Stimulated activated CD8-positive, alpha-beta memory T cell treated with anti-CD3 and anti-CD28 coated beads, Interleukin-7, amount 100 ng/mL, for 48 hours (primary cell): Measurements from ENCODE around the gene TCF7L1.
"Not testable (repeated sequence)": the region's sequence is repeated elsewhere in the genome, so short reads cannot be mapped to it uniquely, and the experiment has no call there.

Experiments
- DNase-seq, 2 donors: peaks; one replicate each; pipeline ENCODE4 v3.0.0-alpha.2; 2020; ENCODE audit warnings: low read depth in 1 of 2; ENCODE audit errors: extremely low read depth in 1 of 2

TCF7L1 gene

GRCh38 chr2:85312404-85312803, 179.2 kb downstream of the TCF7L1 start:
- DNase-seq, result no peak

DNA sequence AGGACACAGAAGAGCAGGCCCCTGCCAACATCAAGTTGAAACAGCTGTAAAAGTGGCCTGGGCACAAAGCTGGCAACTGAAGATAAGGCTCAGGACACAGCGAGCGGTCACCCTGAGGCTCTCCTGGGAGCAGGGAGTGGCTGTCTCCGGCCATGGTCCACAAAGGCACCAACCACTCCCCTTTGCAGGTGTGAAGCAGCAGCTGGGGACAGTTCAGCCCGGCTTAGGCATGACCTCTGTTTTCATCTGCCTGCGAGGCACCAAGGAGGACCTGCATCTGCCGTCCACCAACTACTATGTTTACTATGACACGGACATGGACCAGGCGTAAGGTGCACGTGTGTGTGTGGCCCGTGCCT, 181.7 kb downstream of the TCF7L1 start:
- no peak for DNase-seq

- not testable (repeated sequence) for DNase-seq
Measured at GRCh38 chr2:85315921-85316320, 182.7 kb downstream of the TCF7L1 start.

GRCh38 chr2:85318222-85319074, 185.3 kb downstream of the TCF7L1 start:
- no peak for DNase-seq

DNA sequence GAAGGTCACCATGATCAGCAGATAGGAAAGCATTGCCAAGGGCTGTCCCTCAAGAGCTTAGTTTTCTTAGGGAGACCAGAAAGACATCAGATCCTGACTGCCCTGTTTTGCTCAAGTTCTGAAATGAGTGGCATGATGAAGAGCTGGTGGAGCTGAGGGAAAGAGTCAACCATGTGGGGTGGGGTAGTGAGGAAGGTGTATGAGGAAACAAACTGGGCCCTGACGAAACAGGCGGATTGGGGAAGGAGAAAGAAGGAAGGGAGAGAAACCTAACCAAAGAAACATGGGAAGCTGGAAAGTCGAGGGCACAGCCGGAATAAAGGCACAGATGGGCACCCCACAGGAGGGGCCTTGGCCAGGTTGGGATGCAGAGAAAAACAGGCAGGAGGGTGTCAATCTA, 186.6 kb downstream of the TCF7L1 start:
- DNase-seq, result no peak

DNA sequence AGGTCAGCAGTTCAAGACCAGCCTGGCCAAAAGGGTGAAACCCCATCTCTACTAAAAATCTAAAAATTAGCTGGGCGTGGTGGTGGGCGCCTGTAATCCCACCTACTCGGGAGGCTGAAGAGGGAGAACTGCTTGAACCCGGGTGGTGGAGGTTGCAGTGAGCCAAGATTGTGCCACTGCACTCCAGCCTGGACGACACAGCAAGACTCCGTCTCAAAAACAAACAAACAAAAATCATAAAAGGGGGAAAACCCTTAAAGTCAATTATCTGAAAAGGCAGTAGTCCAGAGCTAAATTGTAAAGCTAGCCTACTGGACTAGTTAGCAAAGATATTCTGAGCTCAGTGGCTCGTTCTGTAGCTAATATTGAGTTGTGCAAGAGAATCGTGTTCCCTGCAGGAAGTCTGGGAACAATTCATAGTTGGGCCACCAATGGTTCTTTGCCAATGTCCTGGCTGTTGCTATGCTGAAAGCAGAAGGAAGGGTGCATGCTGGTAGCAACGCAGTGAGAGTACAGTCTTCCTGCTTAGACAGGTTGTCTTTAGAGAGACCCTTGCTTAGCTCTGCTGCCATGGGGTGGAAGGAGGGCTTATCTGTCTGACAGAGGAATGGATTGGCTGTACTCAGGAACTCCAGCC, 190.3 kb downstream of the TCF7L1 start:
- no peak for DNase-seq

DNA sequence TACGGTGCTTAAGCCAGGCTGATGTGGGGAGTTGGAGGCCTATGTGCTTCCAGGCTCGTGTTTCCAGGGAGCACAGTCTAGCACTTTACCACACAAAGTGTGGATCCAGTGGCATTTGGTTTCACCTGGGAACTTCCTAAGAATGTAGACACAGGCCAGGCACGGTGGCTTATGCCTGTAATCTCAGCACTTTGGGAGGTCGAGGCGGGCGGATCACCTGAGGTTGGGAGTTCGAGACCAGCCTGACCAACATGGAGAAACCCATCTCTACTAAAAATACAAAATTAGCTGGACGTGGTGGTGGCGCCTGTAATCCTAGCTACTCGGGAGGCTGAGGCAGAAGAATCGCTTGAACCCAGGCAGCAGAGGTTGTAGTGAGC, 190.8 kb downstream of the TCF7L1 start:
- not testable (repeated sequence) for DNase-seq

DNA sequence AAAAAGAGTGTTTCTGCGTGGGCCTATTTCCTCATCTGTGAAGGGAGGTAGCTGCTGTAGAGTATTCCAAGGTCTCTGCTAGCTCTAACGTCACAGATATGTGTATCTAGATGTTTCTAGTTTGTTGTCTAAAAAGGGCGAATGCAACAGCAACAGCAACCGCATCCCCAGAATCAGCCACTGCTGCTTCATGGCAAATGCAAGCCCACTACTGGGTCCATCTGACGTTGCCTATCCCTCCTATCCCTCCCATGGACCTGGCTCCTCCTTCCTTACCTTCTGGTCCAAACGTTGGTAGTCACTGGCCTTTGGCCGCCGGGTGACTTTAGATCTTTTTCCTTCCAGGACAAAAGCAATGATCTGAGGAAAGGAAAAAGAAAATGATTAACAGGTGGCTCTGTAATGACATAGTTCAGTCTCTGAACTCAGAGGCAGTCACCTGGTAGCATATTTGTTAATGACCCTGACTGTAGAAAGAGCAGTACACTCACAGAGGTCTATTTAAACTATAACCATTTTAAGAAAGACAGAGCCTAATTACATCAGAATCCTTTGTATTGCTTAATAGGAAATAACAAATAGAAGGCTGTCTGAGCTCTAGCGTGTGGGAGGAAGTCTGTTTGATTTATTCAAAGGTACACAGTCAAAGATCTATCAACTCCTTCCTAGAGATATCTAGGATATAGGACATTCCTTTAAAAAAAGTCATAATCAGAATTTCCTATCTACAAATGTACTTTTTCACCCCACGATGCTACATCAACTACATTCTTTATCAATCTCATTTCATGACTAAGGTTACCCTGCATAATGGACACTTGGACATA, 191.7 kb downstream of the TCF7L1 start:
- DNase-seq, result no peak

DNA sequence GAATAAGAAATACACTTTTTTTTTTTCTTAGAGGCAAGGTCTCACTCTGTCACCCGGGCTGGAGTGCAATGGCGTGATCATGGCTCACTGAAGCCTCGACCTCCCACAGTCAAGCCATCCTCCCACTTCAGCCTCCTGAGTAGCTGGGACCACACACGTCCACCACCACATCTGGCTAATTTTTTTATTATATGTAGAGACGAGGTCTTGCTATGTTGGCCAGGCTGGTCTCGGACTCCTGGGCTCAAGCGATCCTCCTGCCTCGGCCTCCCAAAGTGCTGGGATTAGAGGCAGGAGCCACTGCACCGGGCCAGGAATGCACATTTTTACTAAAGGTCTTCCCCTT, 192.2 kb downstream of the TCF7L1 start:
- no peak for DNase-seq

DNA sequence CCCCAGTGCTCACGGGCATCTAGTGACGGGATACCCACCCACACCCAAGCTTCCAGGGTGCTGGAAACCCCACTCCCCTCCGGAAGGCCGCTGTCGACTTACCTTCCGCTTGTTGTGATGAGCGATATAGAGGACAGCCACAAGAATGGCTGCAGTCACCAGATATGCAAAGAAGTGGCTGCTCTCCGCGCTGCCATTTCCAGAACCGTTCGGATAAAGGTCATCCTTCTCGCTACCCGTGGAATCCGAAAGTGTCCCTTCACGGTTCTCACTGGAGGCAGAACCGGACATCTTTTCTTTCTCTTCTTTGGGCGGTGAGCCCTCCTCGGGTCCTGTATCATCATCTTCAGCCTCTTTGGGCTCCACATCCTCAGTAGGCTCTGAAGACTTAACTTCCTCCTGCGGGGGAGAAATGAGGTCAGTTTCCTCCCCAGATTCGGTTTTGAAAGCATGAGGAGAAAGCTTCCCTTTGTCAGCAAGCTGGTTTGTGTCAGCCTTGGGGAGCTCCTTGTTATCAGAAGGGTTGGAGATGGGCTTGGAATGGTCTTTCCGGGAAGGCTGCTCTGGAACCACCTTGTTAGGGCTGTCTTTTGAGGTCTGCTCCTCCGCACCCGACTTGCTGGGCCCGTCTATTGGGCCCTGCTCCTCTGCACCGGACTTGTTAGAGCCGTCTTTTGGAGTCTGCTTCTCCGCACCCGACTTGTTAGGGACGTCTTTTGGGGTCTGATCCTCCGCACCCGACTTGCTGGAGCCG, 193.4 kb downstream of the TCF7L1 start:
- no peak for DNase-seq

- DNase-seq, result peak in 1 of 2 donors; percentile 59
Measured at GRCh38 chr2:85327160-85327821, 194.1 kb downstream of the TCF7L1 start.

DNA sequence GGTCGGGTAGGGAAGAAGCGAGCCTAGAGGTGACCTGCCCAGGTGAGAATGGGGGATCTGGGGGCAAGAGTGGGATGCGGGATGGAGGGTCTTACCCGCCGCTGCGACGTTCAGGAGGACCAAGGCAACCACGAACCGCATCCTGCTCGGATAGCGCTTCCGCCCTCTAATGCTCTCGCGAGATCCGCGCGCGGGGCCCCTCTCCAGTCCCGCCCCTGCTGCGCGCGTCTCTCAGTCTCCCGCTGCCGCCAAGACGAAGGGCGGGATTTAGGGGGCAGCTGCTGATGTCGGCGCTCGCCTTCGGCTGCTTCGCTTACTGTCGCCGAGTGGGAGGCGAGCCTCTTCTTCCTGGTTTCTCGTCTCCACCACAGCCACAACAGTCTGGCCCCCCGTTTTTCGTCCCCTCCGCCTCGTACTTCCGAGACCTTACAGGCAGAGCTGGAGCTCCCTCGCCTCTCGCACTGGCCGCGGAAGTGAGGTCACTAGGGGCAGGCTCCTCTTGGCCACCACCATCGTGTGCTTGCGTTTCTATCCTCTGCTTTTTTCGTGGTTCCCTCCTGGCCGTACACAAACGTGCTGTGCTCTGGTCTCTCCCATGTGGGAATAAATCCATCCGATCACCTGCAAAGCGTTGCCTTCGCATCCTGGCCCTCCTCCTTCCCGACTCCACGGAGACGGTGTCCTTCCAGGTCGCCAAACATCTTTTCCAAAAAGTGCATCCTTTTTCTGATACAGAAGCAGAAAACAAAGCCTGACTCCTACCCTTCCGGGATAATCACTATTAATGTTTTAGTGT, 194.8 kb downstream of the TCF7L1 start, which contains the start of gene TGOLN2:
TGOLN2 (minus strand) TSS at position 168 of the 796 bp plus-strand sequence; CDS start at position 141, 27 bp downstream.
- DNase-seq, result peak; percentile 85 to 89

GRCh38 chr2:85329181-85329651, 196.0 kb downstream of the TCF7L1 start:
- DNase-seq, result no peak

- DNase-seq, result not testable (repeated sequence)
Measured at GRCh38 chr2:85329701-85330100, 196.5 kb downstream of the TCF7L1 start.

DNA sequence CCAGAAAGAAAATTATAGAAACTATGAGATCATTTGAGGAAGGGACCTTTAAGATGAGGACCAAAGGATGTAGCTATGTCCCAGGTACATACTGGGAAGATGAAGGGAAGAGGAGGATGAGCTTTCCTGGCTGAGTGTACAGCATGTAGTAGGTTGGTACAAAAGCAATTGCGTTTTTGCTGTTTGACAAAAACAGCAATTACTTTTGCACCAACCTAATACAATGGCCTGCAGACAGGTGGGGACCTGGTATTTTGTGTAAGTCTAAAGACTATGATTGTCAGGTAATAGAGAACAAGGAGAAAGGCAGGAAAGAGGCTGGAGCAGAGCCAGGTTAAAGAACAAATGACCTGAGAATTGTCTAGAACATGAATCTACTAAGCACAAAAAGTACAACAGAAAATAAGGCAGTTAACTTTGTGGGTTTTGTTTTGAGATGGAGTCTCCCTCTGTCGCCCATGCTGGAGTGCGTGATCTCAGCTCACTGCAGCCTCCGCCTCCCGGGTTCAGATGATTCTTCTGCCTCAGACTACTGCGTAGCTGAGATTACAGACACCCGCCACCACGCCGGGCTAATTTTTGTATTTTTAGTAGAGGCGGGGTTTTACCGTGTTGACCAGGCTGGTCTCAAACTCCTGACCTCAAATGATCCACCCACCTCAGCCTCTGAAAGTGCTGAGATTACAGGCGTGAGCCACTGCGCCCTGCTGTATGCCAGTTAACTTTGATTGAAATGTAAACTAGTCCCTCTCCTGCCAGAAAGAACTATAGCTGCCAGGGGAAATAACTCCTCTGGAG, 197.8 kb downstream of the TCF7L1 start:
- DNase-seq, result no peak

DNA sequence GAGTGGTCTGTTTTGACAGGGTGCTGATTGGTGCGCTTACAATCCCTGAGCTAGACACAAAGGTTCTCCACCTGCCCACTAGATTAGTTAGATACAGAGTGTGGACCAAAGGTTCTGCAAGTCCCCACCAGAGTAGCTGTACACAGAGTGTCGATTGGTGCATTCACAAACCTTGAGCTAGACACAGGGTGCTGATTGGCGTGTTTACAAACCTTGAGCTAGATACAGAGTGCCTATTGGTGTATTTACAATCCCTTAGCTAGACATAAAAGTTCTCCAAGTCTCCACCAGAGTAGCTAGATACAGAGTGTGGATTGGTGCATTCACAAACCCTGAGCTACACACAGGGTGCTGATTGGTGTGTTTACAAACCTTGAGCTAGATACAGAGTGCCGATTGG, 200.7 kb downstream of the TCF7L1 start:
- not testable (repeated sequence) for DNase-seq

DNA sequence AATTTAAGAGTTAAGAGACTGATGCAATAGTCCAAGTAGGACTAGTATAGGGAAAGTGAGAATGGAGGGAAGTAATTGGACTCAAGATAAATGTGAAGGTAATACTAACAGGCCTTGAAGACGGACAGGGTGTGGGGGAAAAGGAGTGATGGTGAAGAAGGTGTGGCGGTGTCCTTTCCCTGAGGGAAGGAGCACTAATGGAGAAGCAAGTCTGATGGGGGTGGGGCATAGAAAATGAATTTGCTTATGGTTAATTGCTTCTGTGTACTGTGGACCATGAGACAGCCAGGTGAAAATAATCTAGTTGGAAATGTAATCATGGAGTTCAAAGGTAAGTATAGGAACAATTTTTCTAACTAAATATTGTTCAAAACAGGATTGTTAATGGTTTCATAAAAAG, 201.7 kb downstream of the TCF7L1 start:
- no peak for DNase-seq

- DNase-seq, result no peak
Measured at GRCh38 chr2:85340034-85340892, 207.1 kb downstream of the TCF7L1 start.
